GM23338 (cell line): Measurements from ENCODE around the gene FOXP1. TPM values are rescaled to one million over a fixed set of nuclear protein-coding genes. Genes with fewer than 3 reads are reported as not detected.

ENCODE experiments used
- ATAC-seq: fragments of 200-7000 bp; cut with Tn5 transposase; 3 replicates; pipeline ENCODE4 v1.9.1; 2020
- DNase-seq: peaks from one replicate; pipeline ENCODE4 v3.0.0-alpha.2; 2015; ENCODE audit warnings: low spot score
- H2AFZ ChIP-seq: fragments of 200-600 bp; sonication (generic); 2 replicates; pipeline ENCODE4 v1.8.0; 2016; ENCODE audit warnings: antibody characterized with exemption, mild to moderate bottlenecking, moderate library complexity
- H3F3A ChIP-seq: fragments of 200-600 bp; sonication (generic); replicated peaks from 2 replicates; pipeline ENCODE4 v1.8.0; 2017; ENCODE audit warnings: antibody characterized with exemption, mixed run types, low read depth
- H3K27ac ChIP-seq: fragments of 200-600 bp; sonication (generic); 2 replicates; pipeline ENCODE4 v1.6.1; 2016; ENCODE audit warnings: low read depth
- H3K27me3 ChIP-seq: fragments of 200-600 bp; sonication (generic); 2 replicates; pipeline ENCODE4 v1.8.0; 2016; ENCODE audit warnings: mild to moderate bottlenecking, mixed run types, moderate library complexity; ENCODE audit not compliant: insufficient read depth
- H3K36me3 ChIP-seq: fragments of 200-600 bp; sonication (generic); 2 replicates; pipeline ENCODE4 v1.8.0; 2016; ENCODE audit warnings: mild to moderate bottlenecking; ENCODE audit not compliant: insufficient read depth
- H3K4me1 ChIP-seq: fragments of 200-600 bp; sonication (generic); 2 replicates; pipeline ENCODE4 v1.8.0; 2016; ENCODE audit warnings: mild to moderate bottlenecking, moderate library complexity; ENCODE audit not compliant: insufficient read depth
- H3K4me2 ChIP-seq: fragments of 200-600 bp; sonication (generic); 2 replicates; pipeline ENCODE4 v1.7.1; 2017; ENCODE audit warnings: mixed run types
- H3K4me3 ChIP-seq: fragments of 200-600 bp; sonication (generic); 2 replicates; pipeline ENCODE4 v1.6.1; 2016; ENCODE audit warnings: mixed run types
- H3K79me2 ChIP-seq: fragments of 200-600 bp; sonication (generic); replicated peaks from 2 replicates; pipeline ENCODE4 v1.8.0; 2017; ENCODE audit warnings: mild to moderate bottlenecking; ENCODE audit not compliant: insufficient read depth
- H3K9me2 ChIP-seq: fragments of 200-600 bp; sonication (generic); 2 replicates; pipeline ENCODE4 v1.8.0; 2017; ENCODE audit not compliant: insufficient read depth
- H4K20me1 ChIP-seq: fragments of 200-600 bp; sonication (generic); replicated peaks from 2 replicates; pipeline ENCODE4 v1.8.0; 2017; ENCODE audit warnings: mild to moderate bottlenecking; ENCODE audit not compliant: insufficient read depth
- H3K27ac Mint-ChIP-seq: 2 replicates; pipeline ENCODE4 v1.8.0; 2020; ENCODE audit warnings: inconsistent platforms, mild to moderate bottlenecking, moderate library complexity, mixed read lengths
- H3K27me3 Mint-ChIP-seq: 3 replicates; pipeline ENCODE4 v1.8.0; 2022; ENCODE audit warnings: low read depth, mild to moderate bottlenecking, moderate library complexity, mixed read lengths, inconsistent platforms; ENCODE audit not compliant: insufficient read depth, poor library complexity
- H3K36me3 Mint-ChIP-seq: 3 replicates; pipeline ENCODE4 v1.8.0; 2021; ENCODE audit warnings: low read depth, mild to moderate bottlenecking, inconsistent platforms, moderate library complexity, mixed read lengths
- H3K4me1 Mint-ChIP-seq: 3 replicates; pipeline ENCODE4 v1.8.0; 2020; ENCODE audit warnings: mild to moderate bottlenecking, inconsistent platforms, mixed read lengths
- H3K4me3 Mint-ChIP-seq: 3 replicates; pipeline ENCODE4 v1.8.0; 2021; ENCODE audit warnings: moderate library complexity, mild to moderate bottlenecking, inconsistent platforms, mixed read lengths
- H3K9me3 Mint-ChIP-seq: 3 replicates; pipeline ENCODE4 v1.8.0; 2020; ENCODE audit warnings: moderate library complexity, mild to moderate bottlenecking, inconsistent platforms, mixed read lengths
- CTCF ChIP-seq, 2 experiments: fragments of 200-600 bp in 1 of 2; sonication (generic) in 1 of 2; conservative IDR thresholded peaks; 2 replicates each; pipeline versions ENCODE4 v1.5.1 to v1.6.1; 2016 to 2017; ENCODE audit warnings: antibody characterized with exemption in 2 of 2, low read depth in 2 of 2, mild to moderate bottlenecking in 2 of 2, moderate library complexity in 1 of 2
- EZH2 ChIP-seq: fragments of 200-600 bp; sonication (generic); IDR thresholded peaks from one replicate; pipeline ENCODE4 v1.8.0; 2017; ENCODE audit warnings: antibody characterized with exemption, mild to moderate bottlenecking, low read depth; ENCODE audit not compliant: unreplicated experiment
- JUNB ChIP-seq: IDR thresholded peaks from one replicate; pipeline ENCODE4 v1.6.1; 2016; ENCODE audit warnings: antibody characterized with exemption; ENCODE audit not compliant: unreplicated experiment
- NANOG ChIP-seq: IDR thresholded peaks from 2 replicates; pipeline ENCODE4 v1.6.1; 2016; ENCODE audit warnings: antibody characterized with exemption, borderline replicate concordance
- POLR2AphosphoS5 ChIP-seq: IDR thresholded peaks from 2 replicates; pipeline ENCODE4 v1.6.1; 2016; ENCODE audit warnings: antibody characterized with exemption, low read depth
- REST ChIP-seq: IDR thresholded peaks from one replicate; pipeline ENCODE4 v1.6.1; 2018; ENCODE audit warnings: antibody characterized with exemption; ENCODE audit not compliant: unreplicated experiment
- STAT1 ChIP-seq: IDR thresholded peaks from one replicate; pipeline ENCODE4 v1.6.1; 2016; ENCODE audit warnings: antibody characterized with exemption; ENCODE audit not compliant: unreplicated experiment
- ZNF331 ChIP-seq: fragments of 250-450 bp; sonication (Bioruptor Pico); IDR thresholded peaks from 2 replicates; pipeline ENCODE4 v1.5.0; 2020; ENCODE audit warnings: low read depth, mild to moderate bottlenecking, moderate library complexity
- ZNF462 ChIP-seq: fragments of 250-450 bp; sonication (Bioruptor Pico); IDR thresholded peaks from 2 replicates; pipeline ENCODE4 v1.5.0; 2020; ENCODE audit warnings: mild to moderate bottlenecking, moderate library complexity
- polyA plus RNA-seq: library from polyadenylated mRNA; unstranded; fragments of >200 nt; fragmentation: Nextera tagmentation; extraction: Ambion mirVana; gene quantifications from 2 replicates; pipeline ENCODE4 v1.2.1, GENCODE V29; 2016
- total RNA-seq: library from RNA; depleted of rRNA; stranded (reverse); fragments of >200 nt; shearing (Covaris generic); gene quantifications from 2 replicates; pipeline ENCODE4 v1.2.3, GENCODE V29; 2014

Gene FOXP1
- total and polyA plus RNA-seq, 2 experiments from 2014 or later, result 32.9 to 35.5 TPM

- no peak overlapping the region for H2AFZ ChIP-seq
- H3K27me3 Mint-ChIP-seq, result peaks cover 3% of the 10 kb centered on the region
- no peak overlapping the region for H3K27ac Mint-ChIP-seq
- H3K27ac ChIP-seq, result no peak overlapping the region
- no peaks in the 10 kb centered on the region for H3K27me3 ChIP-seq
- no peaks in the 10 kb centered on the region for H3K9me3 Mint-ChIP-seq
- H3F3A ChIP-seq, result no peaks in the 10 kb centered on the region
- no peak overlapping the region for H3K4me2 ChIP-seq
- no peak for TF ChIP-seq STAT1
- no peak for TF ChIP-seq REST
- no peak for TF ChIP-seq EZH2
- TF ChIP-seq ZNF331, result no peak
- no peak for TF ChIP-seq POLR2AphosphoS5
- TF ChIP-seq NANOG, result no peak
- TF ChIP-seq ZNF462 (CRISPR knock-in tag), result no peak
- no peak for TF ChIP-seq JUNB
- TF ChIP-seq CTCF (conservative IDR thresholded peaks at IDR 0.05; ENCODE audit: low read depth in 2 of 2), result no peak
- no peaks in the 10 kb centered on the region for H4K20me1 ChIP-seq
- peaks cover 16% of the 10 kb centered on the region for H3K4me1 ChIP-seq
- H3K36me3 Mint-ChIP-seq, result no peaks in the 10 kb centered on the region
- H3K79me2 ChIP-seq, result no peaks in the 10 kb centered on the region
- H3K4me3 Mint-ChIP-seq, result no peak overlapping the region
- no peak overlapping the region for H3K4me3 ChIP-seq
- no peak for DNase-seq
- no peaks in the 10 kb centered on the region for H3K9me2 ChIP-seq
- no peaks in the 10 kb centered on the region for H3K36me3 ChIP-seq
- no peak for ATAC-seq
- peaks cover 11% of the 10 kb centered on the region for H3K4me1 Mint-ChIP-seq
Observed at GRCh38 chr3:71546821-71547220, 36.7 kb downstream of the FOXP1 start.
